ENCODE data around the gene ABCG5. TPM values are rescaled to one million over a fixed set of nuclear protein-coding genes. Genes with fewer than 3 reads are reported as not detected.

ABCG5 gene
- total RNA-seq, 1 experiment from 2014 or later, result not detected

GRCh38 chr2:43764086-43764705 lies 74.4 kb downstream of the ABCG5 start:
- CTCF ChIA-PET, result no interaction called here
- H3K4me3 Mint-ChIP-seq (ENCODE audit: unreplicated experiment), result no peak overlapping the region
- POLR2A ChIA-PET, result interaction anchor here (1.2 kb wide), 2 partner anchors 9 to 11 kb away, joined by 3 to 5 read pairs; partner anchors contain the start of gene DYNC2LI1
- H3K9me3 Mint-ChIP-seq (ENCODE audit: unreplicated experiment), result no peaks in the 10 kb centered on the region
- DNase-seq (ENCODE audit: unreplicated experiment), result no peak
- H3K27ac Mint-ChIP-seq (ENCODE audit: low read depth, unreplicated experiment), result no peak overlapping the region
- BruUV-seq (replicated peaks), result no TSS peak
- H3K4me1 Mint-ChIP-seq (ENCODE audit: insufficient read depth, unreplicated experiment), result peaks cover 7% of the 10 kb centered on the region
- no peaks in the 10 kb centered on the region for H3K27me3 Mint-ChIP-seq (ENCODE audit: insufficient read depth, unreplicated experiment)
- no peaks in the 10 kb centered on the region for H3K36me3 Mint-ChIP-seq (ENCODE audit: insufficient read depth, unreplicated experiment)
- no peak for TF ChIP-seq CTCF (IDR thresholded peaks at IDR 0.05; ENCODE audit: unreplicated experiment)
- intact Hi-C loops (cut with micrococcal nuclease), result no loop called here

GRCh38 chr2:43763091-43763490 lies 75.5 kb downstream of the ABCG5 start:
- Mint-ChIP-seq H3K27me3 (ENCODE audit: insufficient read depth, unreplicated experiment) (no peaks in the 10 kb centered on the region), H3K27ac (ENCODE audit: low read depth, unreplicated experiment) (no peak overlapping the region), H3K9me3 (ENCODE audit: unreplicated experiment) (no peaks in the 10 kb centered on the region), H3K4me3 (ENCODE audit: unreplicated experiment) (no peak overlapping the region), H3K4me1 (ENCODE audit: insufficient read depth, unreplicated experiment) (peaks cover 14% of the 10 kb centered on the region), H3K36me3 (ENCODE audit: insufficient read depth, unreplicated experiment) (no peaks in the 10 kb centered on the region)
- ChIA-PET POLR2A (no interaction called here), CTCF (no interaction called here)
- BruUV-seq (replicated peaks), result no TSS peak
- no peak for TF ChIP-seq CTCF (IDR thresholded peaks at IDR 0.05; ENCODE audit: unreplicated experiment)
- intact Hi-C loops (cut with micrococcal nuclease), result no loop called here
- DNase-seq (ENCODE audit: unreplicated experiment), result no peak

Other genes with a start within 250 kb of the ABCG5 start
- gene THADA, start 242.8 kb downstream of the ABCG5 start, total RNA-seq (2022), result 42.3 and 49.8 TPM in 2 replicates
- 0.93 and 1.2 TPM in 2 replicates for gene PLEKHH2, start 201.6 kb downstream of the ABCG5 start, total RNA-seq (2022)
- gene C1GALT1C1L, start 162.4 kb downstream of the ABCG5 start, total RNA-seq (2022), result 0.27 TPM in 1 of 2 replicates, not detected in the other
- 13.0 and 16.6 TPM in 2 replicates for gene DYNC2LI1, start 64.8 kb downstream of the ABCG5 start, total RNA-seq (2022)
- not detected in 2 replicates for gene ABCG8, start 132 bp upstream of the ABCG5 start, total RNA-seq (2022)
- gene LRPPRC, start 157.2 kb upstream of the ABCG5 start, total RNA-seq (2022), result 139 and 160 TPM in 2 replicates

Data from MCF 10A (cell line).